Endothelial cell of umbilical vein (primary cell): ENCODE results near the gene PLXNB1. TPM values are rescaled to one million over a fixed set of nuclear protein-coding genes. Genes with fewer than 3 reads are reported as not detected.

Source experiments
- BruUV-seq: library from RNA; stranded (reverse); fragments of 400-500 nt; replicated peaks from 2 replicates; lab custom pipeline; 2021; lab: Mats Ljungman, UMichigan
- CTCF ChIA-PET: fragments of 300-600, 350-600 bp; sonication (Branson Sonifier 250); formaldehyde crosslinking; loops from one replicate; lab custom pipeline; 2021; ENCODE audit warnings: antibody characterized with exemption, inconsistent platforms; lab: Charles Lee
- POLR2A ChIA-PET: fragments of 300-600, 350-600 bp; sonication (Branson Sonifier 250); formaldehyde crosslinking; loops from one replicate; lab custom pipeline; 2021; ENCODE audit warnings: antibody characterized with exemption, inconsistent platforms; lab: Charles Lee
- DNase-seq: peaks from one replicate; pipeline ENCODE4 v3.0.0-alpha.2; 2011; ENCODE audit warnings: low read depth, low spot score
- FAIRE-seq: peaks from 2 replicates; lab custom pipeline; 2011; peaks lifted over from hg19 to GRCh38; lab: Jason Lieb, UNC
- H2AFZ ChIP-seq: 2 replicates; pipeline ENCODE4 v1.6.0; 2012; ENCODE audit warnings: low read depth, low read length, control low read depth, inconsistent platforms
- H3K27ac ChIP-seq: 2 replicates; pipeline ENCODE4 v1.5.1; 2011; ENCODE audit warnings: low read depth, mild to moderate bottlenecking, control low read depth, low read length, moderate library complexity; ENCODE audit not compliant: insufficient read depth
- H3K27me3 ChIP-seq, 2 experiments: 2 replicates each; pipeline versions ENCODE4 v1.6.0 to v1.6.1; 2011; ENCODE audit warnings: low read length in 2 of 2, mixed read lengths in 1 of 2; ENCODE audit not compliant: control insufficient read depth in 2 of 2, insufficient read depth in 2 of 2
- H3K36me3 ChIP-seq, 2 experiments: 2 replicates in 1 of 2; 3 replicates in 1 of 2; pipeline ENCODE4 v1.5.1; 2011; ENCODE audit warnings: low read length in 2 of 2, mild to moderate bottlenecking in 1 of 2, moderate library complexity in 1 of 2; ENCODE audit not compliant: control insufficient read depth in 2 of 2, insufficient read depth in 2 of 2; ENCODE audit errors: extremely low read depth in 1 of 2
- H3K4me1 ChIP-seq: 3 replicates; pipeline ENCODE4 v1.5.1; 2011; ENCODE audit warnings: mild to moderate bottlenecking, low read length; ENCODE audit not compliant: control insufficient read depth, insufficient read depth; ENCODE audit errors: extremely low read depth
- H3K4me2 ChIP-seq: 2 replicates; pipeline ENCODE4 v1.6.1; 2011; ENCODE audit warnings: low read length, control low read depth, mixed read lengths; ENCODE audit not compliant: insufficient read depth
- H3K4me3 ChIP-seq, 3 experiments: fragments of 200-600 bp in 1 of 3; sonication (generic), shearing (Covaris generic) in 1 of 3; replicated peaks in 1 of 3; 2 replicates each; pipeline ENCODE4 v1.5.1; 2011 to 2016; ENCODE audit warnings: control low read depth in 3 of 3, low read length in 3 of 3, mild to moderate bottlenecking in 2 of 3, inconsistent platforms in 1 of 3, low read depth in 1 of 3, moderate library complexity in 1 of 3; ENCODE audit not compliant: insufficient read depth in 1 of 3
- H3K79me2 ChIP-seq: 2 replicates; pipeline ENCODE4 v1.6.0; 2012; ENCODE audit warnings: low read length, inconsistent platforms; ENCODE audit not compliant: control insufficient read depth, insufficient read depth
- H3K9ac ChIP-seq: replicated peaks from 2 replicates; pipeline ENCODE3; 2011; ENCODE audit warnings: low read length, control low read depth; ENCODE audit not compliant: insufficient read depth; ENCODE audit errors: extremely low read depth
- H3K9me1 ChIP-seq: replicated peaks from 3 replicates; pipeline ENCODE4 v1.6.0; 2011; ENCODE audit warnings: mild to moderate bottlenecking, low read length; ENCODE audit not compliant: control insufficient read depth, insufficient read depth; ENCODE audit errors: extremely low read depth
- H3K9me3 ChIP-seq: replicated peaks from 2 replicates; pipeline ENCODE4 v1.5.1; 2012; ENCODE audit warnings: low read length, inconsistent platforms; ENCODE audit not compliant: control insufficient read depth, insufficient read depth
- H4K20me1 ChIP-seq: replicated peaks from 2 replicates; pipeline ENCODE3; 2011; ENCODE audit warnings: mild to moderate bottlenecking, low read length; ENCODE audit not compliant: control insufficient read depth, insufficient read depth; ENCODE audit errors: extremely low read depth
- CTCF ChIP-seq, 2 donors: IDR thresholded peaks; 1 replicate in 1 of 2; 2 replicates in 1 of 2; pipeline ENCODE4 v1.5.1; 2011; ENCODE audit warnings: low read length in 2 of 2, mild to moderate bottlenecking in 2 of 2, moderate library complexity in 2 of 2, control low read depth in 1 of 2, inconsistent platforms in 1 of 2, low read depth in 1 of 2; ENCODE audit not compliant: insufficient read depth in 1 of 2; ENCODE audit errors: extremely low read depth in 1 of 2
- EZH2 ChIP-seq: IDR thresholded peaks from 2 replicates; pipeline ENCODE4 v1.6.1; 2012; ENCODE audit warnings: borderline replicate concordance, low read depth, mild to moderate bottlenecking, moderate library complexity, low read length, inconsistent platforms; ENCODE audit not compliant: severe bottlenecking
- FOS ChIP-seq: IDR thresholded peaks from 2 replicates; pipeline ENCODE4 v1.6.1; 2011; ENCODE audit warnings: mild to moderate bottlenecking, low read length, moderate library complexity, borderline replicate concordance; ENCODE audit not compliant: insufficient read depth
- GATA2 ChIP-seq: IDR thresholded peaks from 2 replicates; pipeline ENCODE4 v1.7.0; 2011; ENCODE audit warnings: low read depth, mild to moderate bottlenecking, moderate library complexity, mixed read lengths, low read length; ENCODE audit not compliant: insufficient read length, insufficient read depth
- JUN ChIP-seq: IDR thresholded peaks from 2 replicates; pipeline ENCODE4 v1.6.1; 2011; ENCODE audit warnings: borderline replicate concordance, low read depth; ENCODE audit not compliant: insufficient read length, insufficient read depth
- MYC ChIP-seq: IDR thresholded peaks from one replicate; pipeline ENCODE4 v1.6.1; 2011; ENCODE audit warnings: mild to moderate bottlenecking, low read depth, low read length
- POLR2A ChIP-seq: IDR thresholded peaks from 2 replicates; pipeline ENCODE4 v1.6.1; 2012; ENCODE audit warnings: low read depth, mild to moderate bottlenecking, control low read depth, low read length
- POLR2AphosphoS5 ChIP-seq: IDR thresholded peaks from 2 replicates; pipeline ENCODE4 v1.6.1; 2012; ENCODE audit warnings: low read depth, mild to moderate bottlenecking, control low read depth, low read length, moderate library complexity; ENCODE audit not compliant: insufficient read depth
- dilution Hi-C: fragments of 300-500 bp; cut with MboI; formaldehyde crosslinking; loops from one replicate; pipeline ENCODE4 v1.15.0; 2019; ENCODE audit warnings: low sequenced_read_pairs; ENCODE audit not compliant: extremely low pct_ligation_motif_present
- intact Hi-C: fragments of 100-400 bp; cut with micrococcal nuclease; formaldehyde crosslinking; loops from one replicate; pipeline ENCODE4 v1.10.0; 2022
- polyA plus RNA-seq, 4 experiments: library from polyadenylated mRNA; depleted of rRNA in 3 of 4; stranded (reverse) in 3 of 4; unstranded in 1 of 4; fragments of >200 nt; gene quantifications; 2 replicates each; pipeline versions ENCODE4 v1.2.1 to v1.2.3, GENCODE V29; 2011 to 2012; ENCODE audit warnings: missing spikeins in 1 of 4
- total RNA-seq: library from RNA; stranded (reverse); gene quantifications from 2 replicates; pipeline ENCODE4 v1.2.3, GENCODE V29; 2021
- TF ChIP-seq, protein P1 (sequence below): IDR thresholded peaks from 2 replicates; pipeline ENCODE4 v1.6.1; 2011; ENCODE audit not compliant: insufficient read depth, insufficient read length

The PLXNB1 gene
- total and polyA plus RNA-seq, 2 donors (not counting 3 experiments of a cell fraction or from before 2014, with no cell fraction given): 43.1 to 45.2 TPM

GRCh38 chr3:48405971-48406370 is 23.9 kb downstream of the PLXNB1 start:
- FAIRE-seq (no peak), DNase-seq (no peak)
- no TSS peak for BruUV-seq
- no peak overlapping the region for H3K27ac ChIP-seq
- dilution Hi-C loops: no loop called here
- no peak overlapping the region for H3K9ac ChIP-seq
- no peak overlapping the region for H3K4me3 ChIP-seq
- intact Hi-C loops: no loop called here
- H3K36me3 ChIP-seq: peaks cover 0 to 29% of the 10 kb centered on the region in 2 experiments
- TF ChIP-seq POLR2AphosphoS5 (no peak), CTCF (IDR thresholded peaks at IDR 0.05; ENCODE audit: extremely low read depth in 1 of 2, insufficient read depth in 1 of 2, low read depth in 1 of 2, low read length in 2 of 2) (no peak), FOS (no peak), EZH2 (no peak), MYC (no peak), POLR2A (no peak), JUN (no peak), GATA2 (no peak)
- TF ChIP-seq, protein P1, sequence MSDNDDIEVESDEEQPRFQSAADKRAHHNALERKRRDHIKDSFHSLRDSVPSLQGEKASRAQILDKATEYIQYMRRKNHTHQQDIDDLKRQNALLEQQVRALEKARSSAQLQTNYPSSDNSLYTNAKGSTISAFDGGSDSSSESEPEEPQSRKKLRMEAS: no peak
- no peaks in the 10 kb centered on the region for H3K9me3 ChIP-seq
- ChIA-PET CTCF (interaction anchor here (12.6 kb wide), 1 partner anchor 30 kb away, joined by 716 read pairs; no protein-coding TSS in a partner anchor), POLR2A (no interaction called here)
- peaks cover 10% of the 10 kb centered on the region for H3K4me1 ChIP-seq
- no peaks in the 10 kb centered on the region for H3K79me2 ChIP-seq
- H4K20me1 ChIP-seq: no peaks in the 10 kb centered on the region
- H3K9me1 ChIP-seq: no peaks in the 10 kb centered on the region
- no peak overlapping the region for H3K4me2 ChIP-seq
- H2AFZ ChIP-seq: no peak overlapping the region
- no peaks in the 10 kb centered on the region for H3K27me3 ChIP-seq
